GM19438 (cell line): Measurements from ENCODE around the gene EPYC.
"Not testable (repeated sequence)": the region's sequence is repeated elsewhere in the genome, so short reads cannot be mapped to it uniquely, and the experiment has no call there.

Source experiments
- ATAC-seq: cut with Tn5 transposase; IDR thresholded peaks from one replicate; pipeline ENCODE4 v1.9.1; 2021; ENCODE audit warnings: low read depth; ENCODE audit not compliant: unreplicated experiment

Gene EPYC

GRCh38 chr12:90991952-90992465 lies 12.8 kb downstream of the EPYC start:
- ATAC-seq: no peak

GRCh38 chr12:90990611-90991010 lies 14.2 kb downstream of the EPYC start:
- ATAC-seq: no peak

GRCh38 chr12:90989686-90990111 lies 15.1 kb downstream of the EPYC start:
- no peak for ATAC-seq

GRCh38 chr12:90987520-90987919 lies 17.3 kb downstream of the EPYC start:
- ATAC-seq: no peak

GRCh38 chr12:90987101-90987500 lies 17.7 kb downstream of the EPYC start:
- ATAC-seq: no peak

- ATAC-seq: not testable (repeated sequence)
Measured at GRCh38 chr12:90985331-90985730, 19.4 kb downstream of the EPYC start.

GRCh38 chr12:90984114-90984513 lies 20.7 kb downstream of the EPYC start:
- no peak for ATAC-seq

GRCh38 chr12:90982170-90982569 lies 22.6 kb downstream of the EPYC start:
- no peak for ATAC-seq

GRCh38 chr12:90979951-90980350 lies 24.8 kb downstream of the EPYC start:
- ATAC-seq: no peak

GRCh38 chr12:90979019-90979418 lies 25.8 kb downstream of the EPYC start:
- no peak for ATAC-seq

GRCh38 chr12:90978117-90978770 lies 26.5 kb downstream of the EPYC start:
- peak; percentile 85 for ATAC-seq

GRCh38 chr12:90977224-90977623 lies 27.5 kb downstream of the EPYC start:
- ATAC-seq: no peak

- no peak for ATAC-seq
Measured at GRCh38 chr12:90974286-90974685, 30.5 kb downstream of the EPYC start.

GRCh38 chr12:90972226-90972625 lies 32.5 kb downstream of the EPYC start:
- no peak for ATAC-seq

- no peak for ATAC-seq
Measured at GRCh38 chr12:90970911-90971310, 33.9 kb downstream of the EPYC start.

- no peak for ATAC-seq
Measured at GRCh38 chr12:90970471-90970870, 34.3 kb downstream of the EPYC start.

GRCh38 chr12:90969851-90970250 lies 34.9 kb downstream of the EPYC start:
- ATAC-seq: no peak

GRCh38 chr12:90969346-90969745 lies 35.4 kb downstream of the EPYC start:
- ATAC-seq: no peak

GRCh38 chr12:90965204-90965603 lies 39.6 kb downstream of the EPYC start:
- ATAC-seq: no peak

GRCh38 chr12:90964616-90965015 lies 40.2 kb downstream of the EPYC start:
- ATAC-seq: no peak

GRCh38 chr12:90963946-90964345 lies 40.8 kb downstream of the EPYC start:
- no peak for ATAC-seq

GRCh38 chr12:90961154-90961553 lies 43.6 kb downstream of the EPYC start:
- no peak for ATAC-seq
